AG20443 (cell line): ENCODE measurements around the gene GADL1.

Experiments
- DNase-seq: peaks from one replicate; pipeline ENCODE4 v3.0.0; 2012; ENCODE audit warnings: low spot score, mixed read lengths

Gene GADL1

GRCh38 chr3:30810625-30811024 is 83.8 kb downstream of the GADL1 start:
- DNase-seq = no peak

DNA sequence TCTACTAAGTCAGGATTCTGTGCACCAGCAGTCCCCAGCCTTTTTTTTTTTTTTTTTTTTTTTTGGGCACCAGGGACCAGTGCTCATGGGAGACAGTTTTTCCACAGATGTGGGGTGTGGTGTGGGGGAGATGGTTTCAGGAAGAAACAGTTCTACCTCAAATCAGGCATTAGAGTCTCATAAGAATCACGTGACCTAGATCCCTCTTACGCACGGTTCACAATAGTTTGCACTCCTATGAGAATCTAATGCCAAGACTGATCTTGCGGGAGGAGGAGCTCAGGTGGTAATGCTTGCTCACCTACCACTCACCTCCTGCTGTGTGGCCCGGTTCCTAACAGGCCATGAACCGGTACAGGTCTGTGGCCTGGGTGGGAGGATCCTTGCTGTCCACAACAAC is 88.8 kb downstream of the GADL1 start:
- no peak for DNase-seq

GRCh38 chr3:30804984-30805383 is 89.5 kb downstream of the GADL1 start:
- DNase-seq = no peak

GRCh38 chr3:30795176-30795575 is 99.3 kb downstream of the GADL1 start:
- DNase-seq = no peak

- no peak for DNase-seq
These were observed 100.7 kb downstream of the GADL1 start for GRCh38 chr3:30793740-30794139.

- DNase-seq = no peak
These were observed 104.3 kb downstream of the GADL1 start for GRCh38 chr3:30790150-30790549.

DNA sequence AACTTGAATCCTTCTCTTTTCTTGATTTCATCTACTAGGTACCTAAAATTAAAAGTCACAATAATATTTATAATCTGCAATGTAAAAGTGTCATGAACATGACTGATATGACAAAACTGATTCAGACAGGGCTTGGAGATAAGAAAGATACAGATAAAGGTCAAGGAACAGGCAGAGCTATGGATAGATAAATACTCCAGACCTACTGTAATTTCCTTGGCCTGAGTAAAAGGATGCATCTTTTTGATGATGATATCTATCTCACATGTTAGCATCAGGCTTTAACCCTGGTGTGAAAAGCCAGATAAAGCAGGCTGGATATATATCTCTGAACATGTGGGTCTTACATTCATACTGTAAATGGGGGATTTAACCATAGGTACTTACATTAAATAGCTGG is 108.1 kb downstream of the GADL1 start:
- DNase-seq = no peak

DNA sequence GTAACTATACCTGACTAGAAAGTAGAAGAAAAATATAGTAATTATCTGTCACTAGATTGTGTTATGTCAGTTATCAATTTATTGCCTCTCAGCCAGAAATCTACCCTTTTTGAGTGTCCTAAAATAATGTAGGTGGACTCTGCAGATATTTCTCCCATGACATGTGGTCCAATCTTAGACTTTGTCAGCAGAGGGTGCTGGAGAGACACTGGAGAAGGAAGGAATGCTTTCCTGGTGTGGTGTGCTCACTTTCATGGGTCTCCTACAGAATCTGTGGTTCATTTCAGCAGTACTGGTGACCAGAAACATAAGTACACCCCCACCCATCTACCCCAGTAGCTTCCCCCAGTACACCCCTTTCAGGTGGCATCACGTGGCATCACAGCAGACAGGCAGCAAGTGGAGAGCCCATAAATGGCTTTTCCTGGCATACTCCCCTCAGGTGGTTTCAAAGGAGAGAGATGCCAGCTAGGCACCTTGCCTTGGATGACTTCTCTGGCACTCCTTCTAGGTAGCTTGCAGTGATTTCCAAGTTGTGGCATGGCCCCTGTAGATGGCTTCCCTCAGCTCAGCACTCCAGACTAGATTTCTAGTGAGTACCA is 114.7 kb downstream of the GADL1 start:
- peak; percentile 39 for DNase-seq

GRCh38 chr3:30778933-30779332 is 115.5 kb downstream of the GADL1 start:
- DNase-seq = no peak

GRCh38 chr3:30777426-30778113 is 116.9 kb downstream of the GADL1 start:
- no peak for DNase-seq

DNA sequence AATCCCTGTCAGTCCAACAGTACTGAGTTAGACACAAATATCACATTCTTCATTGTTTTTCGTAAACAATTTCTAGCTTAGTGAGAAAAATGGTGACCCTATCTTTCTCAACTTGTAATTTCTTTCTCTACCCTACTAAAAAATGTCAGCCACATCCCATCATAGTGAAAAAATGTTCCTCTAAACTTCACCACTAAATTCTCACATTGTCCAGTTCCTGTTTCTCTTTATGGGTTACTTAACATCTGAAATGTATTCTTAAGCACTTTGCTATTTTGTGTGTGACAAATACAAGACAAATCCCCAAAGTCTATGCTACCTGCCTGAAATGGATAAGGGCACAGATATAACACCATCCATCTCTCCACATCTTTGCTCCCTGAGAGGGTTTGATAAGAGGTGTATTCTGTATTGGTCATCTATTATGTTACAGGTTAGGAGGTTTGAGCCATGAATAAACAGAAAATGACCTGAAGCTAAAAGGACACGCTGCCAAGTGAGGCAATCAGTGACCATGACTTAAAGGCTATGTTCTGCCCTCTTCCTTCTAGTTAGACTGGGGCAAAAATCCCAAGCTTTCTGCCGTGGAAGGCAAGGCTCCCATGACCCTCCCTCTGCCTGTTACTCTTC is 118.2 kb downstream of the GADL1 start:
- no peak for DNase-seq

GRCh38 chr3:30775040-30775439 is 119.4 kb downstream of the GADL1 start:
- DNase-seq = no peak

GRCh38 chr3:30774062-30774461 is 120.4 kb downstream of the GADL1 start:
- no peak for DNase-seq

- DNase-seq = peak; percentile 94
These were observed 124.1 kb downstream of the GADL1 start for GRCh38 chr3:30770387-30770786.

DNA sequence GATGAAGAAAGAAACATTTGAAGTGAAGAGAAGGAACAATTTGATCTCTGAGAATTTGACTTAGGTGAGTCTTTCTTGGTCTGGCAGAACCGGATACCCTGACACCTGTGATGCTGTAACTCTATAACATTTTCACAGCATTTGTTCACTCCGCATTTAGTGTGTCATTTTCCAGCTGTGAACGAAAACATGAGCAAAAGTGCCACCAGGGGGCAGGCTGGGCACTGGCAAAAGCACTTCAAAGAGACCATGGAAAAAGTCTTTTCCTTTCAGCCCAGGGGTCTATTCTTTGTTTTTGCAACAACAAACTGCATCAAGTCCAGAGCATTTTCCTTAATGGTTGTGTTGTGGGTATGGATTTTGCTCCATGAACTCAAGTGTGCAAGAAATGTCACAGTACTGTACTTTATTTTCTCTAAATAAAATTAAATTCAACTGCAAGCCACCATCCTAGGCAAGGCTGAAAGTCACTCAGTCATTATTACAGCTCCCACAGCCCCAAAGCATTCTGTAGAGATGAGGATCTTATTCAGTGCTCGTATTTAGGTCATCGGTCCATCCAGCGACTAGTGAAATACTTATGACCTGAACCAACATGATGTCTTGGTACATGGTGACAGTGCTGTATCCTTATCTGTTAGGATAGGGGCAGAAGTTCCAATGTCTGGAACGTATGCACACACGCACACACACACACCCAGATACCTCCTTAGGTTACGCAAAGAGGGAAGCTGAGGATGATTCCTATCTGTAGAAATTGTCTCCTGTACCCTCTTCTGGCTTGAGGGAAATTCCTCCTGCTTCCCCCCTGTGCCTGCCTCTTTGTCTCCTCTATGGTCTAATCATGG is 125.5 kb downstream of the GADL1 start:
- DNase-seq = peak; percentile 67

DNA sequence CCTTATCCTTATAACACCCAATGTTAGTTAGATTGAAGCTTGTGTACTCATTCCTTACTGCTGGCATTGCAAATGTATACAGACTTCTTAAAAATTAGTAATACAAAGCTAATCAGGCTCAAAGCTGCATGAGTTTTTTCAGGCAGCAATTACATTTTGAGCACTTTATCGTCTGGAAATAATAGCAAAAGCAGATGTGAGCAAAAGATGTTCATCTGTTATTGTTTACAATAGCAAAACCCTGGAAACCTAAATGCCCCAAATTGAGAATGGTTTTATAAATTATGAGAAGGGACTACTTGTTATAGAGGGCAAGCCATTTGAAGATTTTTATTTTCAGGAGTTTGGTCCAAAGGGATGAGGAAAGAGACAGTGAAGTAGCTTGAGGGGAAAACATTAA is 126.4 kb downstream of the GADL1 start:
- DNase-seq = no peak

GRCh38 chr3:30766522-30766921 is 127.9 kb downstream of the GADL1 start:
- DNase-seq = no peak

DNA sequence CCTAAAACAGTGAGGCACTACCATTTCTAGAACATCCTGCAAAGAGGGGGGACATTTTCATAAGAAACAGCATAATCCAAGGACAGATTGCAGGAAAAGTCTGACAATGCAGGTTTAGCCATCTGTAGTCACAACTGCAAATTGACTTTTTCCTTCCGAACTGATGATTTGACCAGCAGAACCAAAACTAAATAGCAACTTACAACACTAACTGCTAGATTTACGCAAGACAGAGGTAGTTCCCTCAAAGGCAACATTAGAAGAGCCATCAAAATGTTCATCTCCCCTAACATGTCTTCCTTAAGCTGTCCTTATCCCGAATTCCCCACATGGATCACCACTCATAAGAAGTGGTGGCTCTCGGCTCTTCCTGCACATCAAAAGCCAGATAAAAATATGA is 129.6 kb downstream of the GADL1 start:
- DNase-seq = no peak

GRCh38 chr3:30764281-30764680 is 130.2 kb downstream of the GADL1 start:
- no peak for DNase-seq

DNA sequence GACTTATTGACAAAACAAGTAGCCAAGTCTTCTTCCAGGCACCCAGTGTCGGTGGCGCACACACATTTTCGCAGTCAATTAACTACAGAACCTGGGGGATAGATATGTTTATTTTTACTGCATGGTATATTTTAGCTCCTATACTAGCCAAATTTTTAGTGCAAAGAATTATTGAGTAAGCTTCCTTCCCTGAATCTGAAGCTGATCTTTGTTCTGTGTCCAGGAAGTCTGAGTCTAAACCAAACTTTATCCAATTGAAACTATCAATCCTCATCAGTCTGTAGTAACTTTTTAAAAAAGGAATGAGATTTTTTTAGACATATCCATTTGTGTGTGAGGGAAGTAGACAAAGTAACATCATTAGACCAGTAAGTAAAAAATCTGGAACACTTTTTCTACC is 133.1 kb downstream of the GADL1 start:
- no peak for DNase-seq

GRCh38 chr3:30760737-30761136 is 133.7 kb downstream of the GADL1 start:
- DNase-seq = no peak

- DNase-seq = no peak
These were observed 134.3 kb downstream of the GADL1 start for GRCh38 chr3:30760040-30760695.
